IPS-NIHi11 (cell line): ENCODE results near the gene HHEX.

Source experiments
- DNase-seq: peaks from one replicate; pipeline ENCODE4 v3.0.0; 2012; ENCODE audit warnings: mixed read lengths, low spot score

Gene HHEX

DNA sequence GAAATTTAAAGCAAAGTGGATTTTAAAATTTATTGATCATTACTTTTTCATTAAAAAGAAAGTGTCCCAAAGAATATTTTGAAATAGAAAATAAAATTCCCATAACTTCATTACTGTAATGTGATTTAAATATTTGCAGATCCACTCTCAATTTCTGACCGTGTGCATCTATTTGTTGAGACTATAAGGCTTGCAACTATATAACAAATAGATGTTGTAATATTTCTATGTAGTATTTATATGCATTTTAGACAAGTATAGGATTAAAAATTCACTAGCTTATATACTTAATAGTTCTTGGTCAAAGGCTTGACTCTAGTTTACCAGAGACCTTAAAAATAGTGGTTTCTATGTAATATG, 3.8 kb downstream of the HHEX start:
- no peak for DNase-seq

DNA sequence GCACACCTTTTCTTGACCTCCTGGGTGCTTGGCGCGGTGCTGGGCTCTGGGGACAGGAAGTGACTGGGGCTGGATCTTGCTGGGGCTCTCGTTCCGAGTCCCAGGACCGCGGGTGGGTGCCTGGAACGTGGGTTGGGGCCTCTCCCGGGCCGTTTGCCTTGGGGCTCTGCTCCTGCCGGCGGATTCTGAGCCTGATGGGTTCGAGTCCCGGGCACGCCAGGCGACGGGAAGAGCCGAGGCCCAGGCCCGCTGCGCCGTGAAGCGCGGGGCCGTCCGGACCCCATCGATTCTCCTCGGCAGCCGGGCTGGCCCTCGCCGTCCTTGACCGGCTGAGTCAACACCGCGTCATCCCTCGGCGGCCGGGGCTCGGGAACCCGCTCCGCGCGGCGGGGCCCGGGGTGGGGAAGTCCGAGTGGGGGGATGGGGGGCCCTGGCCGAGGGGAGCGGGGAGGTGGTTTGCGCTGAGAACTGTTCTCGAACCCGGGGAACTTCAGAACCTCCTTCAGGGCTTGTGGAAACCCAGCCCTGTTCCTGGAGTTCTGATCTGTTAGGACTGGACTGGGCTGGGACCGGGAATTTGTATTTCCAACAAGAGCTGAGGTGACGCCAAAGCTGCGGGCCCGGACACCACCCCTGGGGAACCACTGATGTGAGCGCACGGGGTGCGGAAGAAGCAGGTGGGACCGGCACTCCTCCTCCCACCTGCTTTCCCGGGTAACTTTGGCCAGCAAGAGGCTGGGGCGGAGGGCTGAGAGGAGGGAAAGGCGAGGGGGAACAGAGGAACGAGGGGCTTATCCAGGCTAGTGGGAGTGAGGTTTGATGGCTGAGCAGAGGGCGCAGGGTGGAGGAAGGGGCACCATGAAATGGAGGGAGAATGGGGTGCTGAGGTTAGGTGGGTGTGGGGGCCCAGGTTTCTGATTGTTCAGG, 6.2 kb downstream of the HHEX start:
- peak; percentile 57 for DNase-seq

DNA sequence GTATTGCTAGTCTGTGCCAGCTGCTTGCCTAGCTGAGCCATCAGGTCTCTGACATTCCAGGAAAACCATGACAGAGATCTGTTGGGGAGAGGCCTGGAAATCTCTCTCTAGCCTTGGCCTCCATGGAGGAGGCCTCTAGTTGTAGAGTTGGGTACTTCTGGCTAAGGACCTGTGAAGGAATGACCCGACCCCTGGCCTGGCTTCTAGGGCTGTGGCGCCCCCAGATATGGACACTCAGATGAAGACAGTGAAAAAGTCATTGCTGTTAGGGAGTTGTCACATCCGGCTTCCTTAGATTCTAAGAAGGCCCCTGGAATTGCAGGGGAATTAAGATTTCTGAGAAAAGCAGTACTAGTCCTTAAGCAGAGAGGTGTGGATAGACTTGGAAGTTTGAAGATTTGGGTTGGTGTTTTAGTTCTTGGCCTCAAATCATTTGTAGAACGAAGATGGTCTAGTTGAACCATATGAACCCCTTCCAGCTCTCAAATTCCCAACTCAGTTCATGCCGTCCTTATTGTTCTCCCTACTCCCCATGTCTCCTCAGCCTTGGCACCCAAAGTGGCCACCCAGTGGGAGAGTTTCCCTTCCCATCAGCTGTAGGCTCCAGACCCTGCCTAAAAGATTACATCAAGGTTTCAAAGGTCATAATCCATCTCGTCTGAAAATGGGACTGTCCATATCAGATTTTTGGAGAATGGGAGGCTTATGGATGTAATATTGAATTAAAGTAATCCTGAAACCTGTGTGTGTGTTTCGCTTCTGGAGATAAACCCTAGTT, 7.0 kb downstream of the HHEX start:
- DNase-seq: no peak

DNA sequence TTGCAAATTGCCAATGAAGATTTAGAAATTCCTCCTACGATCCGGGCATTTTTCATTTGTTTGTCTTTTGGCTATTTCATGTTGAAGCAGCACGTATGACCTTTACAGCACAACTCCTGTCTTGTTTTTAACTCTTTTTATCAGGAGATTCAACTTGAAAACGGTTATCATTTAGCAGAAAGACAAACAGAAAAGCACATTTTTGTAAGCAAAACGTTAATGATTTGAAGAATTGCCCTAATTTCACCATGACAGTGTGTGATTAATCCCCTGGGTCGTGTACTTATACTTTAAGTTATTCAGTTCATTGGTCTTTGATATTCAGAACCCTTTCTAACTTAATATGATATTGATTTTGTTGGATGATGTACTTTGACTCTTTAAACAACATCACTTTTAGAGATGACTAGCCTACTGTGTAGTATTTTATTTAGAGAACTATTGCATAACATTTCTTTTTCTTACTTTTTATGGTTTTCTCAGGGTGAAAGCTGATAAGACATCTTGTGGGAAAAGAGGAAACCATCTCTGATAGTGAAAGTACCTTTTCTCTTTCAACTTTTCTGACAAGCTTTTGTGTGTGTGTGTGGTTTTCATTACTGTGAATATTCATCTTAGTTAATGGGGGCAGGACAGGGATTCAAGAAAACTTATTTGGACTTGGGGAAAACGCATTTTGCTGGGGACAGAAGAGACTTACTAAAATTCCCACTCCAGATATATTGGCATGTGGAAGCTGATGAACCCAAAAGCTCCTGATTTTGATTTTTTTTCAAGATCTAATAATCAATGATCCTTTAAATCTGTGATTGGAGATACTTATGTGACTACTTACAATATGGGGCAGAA, 8.1 kb downstream of the HHEX start:
- no peak for DNase-seq

DNA sequence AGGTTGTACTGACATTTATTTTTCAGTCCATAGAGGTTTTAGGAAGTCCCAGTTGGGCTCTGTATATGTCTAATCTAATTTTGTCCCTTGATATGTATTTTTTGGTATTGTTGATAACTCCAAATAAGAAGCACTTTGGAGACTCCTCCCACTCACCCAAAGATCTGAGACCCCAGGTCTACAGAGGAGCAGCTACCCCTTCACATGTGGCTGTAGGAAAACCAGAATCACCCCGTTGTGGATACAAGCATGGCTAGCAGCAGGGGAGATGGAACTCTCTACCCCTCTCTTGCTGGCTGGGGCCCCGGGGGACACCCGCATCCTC, 9.4 kb downstream of the HHEX start:
- DNase-seq: peak; percentile 33

DNA sequence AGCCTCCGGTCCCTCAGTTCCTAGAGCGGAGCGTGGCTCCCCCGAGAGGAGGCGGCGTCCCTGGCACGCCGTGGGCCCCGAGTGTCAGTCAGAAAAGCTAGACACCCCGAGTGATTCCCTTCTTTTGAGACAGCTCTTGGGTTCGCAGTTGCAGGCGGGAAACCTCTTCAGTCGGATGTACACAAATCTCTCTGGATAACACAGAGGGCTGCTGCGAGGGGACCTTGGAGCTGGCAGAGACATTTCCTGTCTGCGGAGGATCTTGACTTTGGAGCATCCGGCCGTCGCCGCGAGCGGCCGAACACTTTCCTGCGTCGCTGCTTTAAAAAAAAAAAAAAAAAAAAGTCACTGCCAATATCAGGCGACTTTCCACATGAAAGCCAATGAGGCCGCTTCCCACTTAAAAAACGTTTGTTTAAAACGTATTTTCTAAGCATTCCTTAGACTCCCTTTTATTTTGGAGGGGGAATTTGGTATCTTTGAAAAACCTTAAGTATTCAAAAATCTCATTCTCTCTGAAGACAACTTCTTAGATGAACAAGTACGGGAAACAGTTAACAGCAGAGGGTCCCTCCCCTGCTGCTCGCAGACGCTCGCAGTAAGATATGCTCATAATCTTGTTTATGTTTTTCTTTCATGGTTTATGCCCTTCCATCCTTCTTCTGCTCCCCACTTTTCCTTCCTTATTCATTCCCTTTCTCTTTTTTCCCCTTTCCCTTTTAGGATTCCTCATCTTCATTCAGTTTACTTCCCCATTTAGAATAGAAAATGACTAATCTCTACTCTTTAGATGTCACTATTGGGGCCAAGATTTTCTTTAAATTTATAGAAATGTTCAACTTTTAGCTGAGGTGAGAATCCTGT, 10.0 kb downstream of the HHEX start:
- peak; percentile 47 for DNase-seq

DNA sequence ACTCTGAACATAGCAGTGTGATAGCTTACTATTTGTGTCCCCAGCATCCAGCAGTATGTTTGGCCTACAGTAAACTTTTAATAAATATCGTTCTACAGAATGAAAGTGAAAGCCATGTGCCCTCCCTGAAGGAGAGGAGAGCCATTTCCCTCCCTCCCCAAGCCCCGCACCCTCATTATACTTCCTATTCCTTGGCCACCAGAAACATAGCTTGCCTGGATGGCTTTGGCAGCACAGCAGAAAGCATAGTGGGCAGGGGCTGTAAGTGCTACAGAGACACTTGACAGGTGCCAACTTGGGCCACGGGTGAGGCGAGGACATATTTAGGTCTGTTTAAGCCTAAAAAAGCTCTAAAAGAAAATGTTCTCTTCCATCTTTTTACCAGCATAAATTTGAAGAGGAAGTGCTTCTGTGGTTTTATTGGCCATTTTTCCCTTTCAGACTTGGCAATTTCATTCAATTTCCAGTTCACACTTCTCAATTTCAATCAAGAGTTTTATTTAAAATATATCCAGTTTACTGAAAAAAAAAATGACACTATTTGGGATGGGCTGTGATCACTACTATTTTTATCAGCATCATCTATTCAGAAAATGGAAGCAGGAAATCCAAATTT, 12.7 kb downstream of the HHEX start:
- DNase-seq: no peak

DNA sequence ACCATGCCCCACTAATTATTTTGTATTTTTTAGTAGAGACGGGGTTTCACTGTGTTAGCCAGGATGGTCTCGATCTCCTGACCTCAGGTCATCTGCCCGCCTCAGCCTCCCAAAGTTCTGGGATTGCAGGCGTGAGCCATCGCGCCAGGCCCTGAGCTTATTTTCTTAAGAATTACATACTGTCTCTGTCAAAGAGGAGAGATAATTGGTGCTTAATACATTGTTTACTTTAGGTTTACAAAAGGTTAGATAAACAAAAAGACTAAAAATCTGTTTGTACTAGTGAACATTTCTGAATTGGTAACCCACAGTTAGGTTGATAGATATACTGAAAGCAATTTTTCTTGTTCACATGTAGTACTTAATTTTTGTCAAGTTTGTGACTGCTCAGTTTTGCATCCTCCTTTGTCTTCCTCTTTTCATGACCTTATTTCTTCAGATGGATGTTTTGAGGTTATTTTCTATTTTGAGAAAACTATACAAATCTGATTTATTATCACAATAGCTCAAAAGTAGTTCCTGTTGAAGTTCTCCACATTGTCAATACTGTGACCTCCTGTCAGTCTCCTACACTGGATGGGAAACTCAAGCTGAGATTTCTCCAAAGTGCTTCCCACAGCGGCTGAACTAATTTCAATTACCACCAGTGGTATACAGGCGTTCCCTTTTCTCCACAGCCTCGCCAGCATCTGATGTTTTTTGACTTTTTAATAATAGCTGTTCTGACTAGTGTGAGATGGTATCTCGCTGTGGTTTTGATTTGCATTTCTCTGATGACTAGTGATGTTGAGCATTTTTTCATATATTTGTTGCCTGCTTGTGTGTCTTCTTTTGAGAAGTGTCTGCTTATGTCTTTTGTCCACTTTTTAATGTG, 22.5 kb downstream of the HHEX start:
- no peak for DNase-seq

DNA sequence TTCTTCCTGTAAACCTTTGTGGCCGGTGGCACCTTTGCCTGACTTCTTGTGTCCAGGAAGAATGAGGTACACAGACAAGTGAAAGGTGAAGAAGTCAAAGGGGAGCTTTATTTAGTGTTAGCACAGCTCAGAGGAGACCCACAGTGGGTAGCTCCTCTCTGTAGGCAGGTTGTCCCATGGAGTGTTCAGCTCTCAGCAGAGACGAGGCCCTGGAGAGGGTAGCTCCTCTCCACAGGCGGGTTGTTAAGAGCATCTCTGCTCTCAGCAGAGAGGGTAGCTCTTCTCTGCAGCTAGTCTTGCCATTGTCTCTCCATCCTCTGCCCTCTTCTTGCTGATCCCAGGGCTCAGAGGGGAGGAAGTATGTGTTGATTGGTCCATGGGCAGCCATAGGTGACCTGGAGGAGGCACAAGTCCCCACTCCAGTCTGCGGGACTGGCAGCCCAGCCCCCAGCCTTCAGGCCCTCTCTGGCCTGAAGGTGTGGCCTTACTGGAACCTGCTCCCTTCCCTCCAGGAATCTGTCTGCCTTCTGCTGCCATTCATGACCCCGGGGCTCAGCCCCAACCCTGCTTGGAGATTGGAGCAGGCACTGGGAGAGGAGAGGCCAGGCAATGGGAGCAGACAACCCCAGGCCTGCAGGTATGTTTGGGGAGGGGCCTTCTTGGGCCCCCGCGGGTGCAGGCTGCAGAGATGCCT, 24.5 kb downstream of the HHEX start:
- no peak for DNase-seq

DNA sequence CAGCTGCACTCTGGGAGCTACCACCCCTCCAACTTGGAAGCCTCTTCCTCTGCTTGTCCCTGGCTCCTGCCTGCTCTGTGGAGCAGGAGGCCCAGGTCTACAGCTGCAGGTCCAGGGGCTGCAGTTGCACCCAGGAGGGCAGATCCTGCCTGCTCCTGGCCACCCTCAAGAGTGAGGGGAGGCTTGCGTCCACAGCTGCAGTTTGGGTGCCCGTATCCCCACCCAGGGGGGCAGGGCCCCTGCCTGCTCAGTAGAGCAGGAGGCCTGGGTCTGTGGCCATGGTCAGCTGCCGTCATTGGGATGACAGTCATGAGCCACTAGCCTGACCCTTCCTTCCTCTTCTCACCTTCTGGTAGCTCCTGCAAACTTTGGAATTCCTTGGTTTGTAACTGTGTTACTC, 25.1 kb downstream of the HHEX start:
- DNase-seq: no peak

DNA sequence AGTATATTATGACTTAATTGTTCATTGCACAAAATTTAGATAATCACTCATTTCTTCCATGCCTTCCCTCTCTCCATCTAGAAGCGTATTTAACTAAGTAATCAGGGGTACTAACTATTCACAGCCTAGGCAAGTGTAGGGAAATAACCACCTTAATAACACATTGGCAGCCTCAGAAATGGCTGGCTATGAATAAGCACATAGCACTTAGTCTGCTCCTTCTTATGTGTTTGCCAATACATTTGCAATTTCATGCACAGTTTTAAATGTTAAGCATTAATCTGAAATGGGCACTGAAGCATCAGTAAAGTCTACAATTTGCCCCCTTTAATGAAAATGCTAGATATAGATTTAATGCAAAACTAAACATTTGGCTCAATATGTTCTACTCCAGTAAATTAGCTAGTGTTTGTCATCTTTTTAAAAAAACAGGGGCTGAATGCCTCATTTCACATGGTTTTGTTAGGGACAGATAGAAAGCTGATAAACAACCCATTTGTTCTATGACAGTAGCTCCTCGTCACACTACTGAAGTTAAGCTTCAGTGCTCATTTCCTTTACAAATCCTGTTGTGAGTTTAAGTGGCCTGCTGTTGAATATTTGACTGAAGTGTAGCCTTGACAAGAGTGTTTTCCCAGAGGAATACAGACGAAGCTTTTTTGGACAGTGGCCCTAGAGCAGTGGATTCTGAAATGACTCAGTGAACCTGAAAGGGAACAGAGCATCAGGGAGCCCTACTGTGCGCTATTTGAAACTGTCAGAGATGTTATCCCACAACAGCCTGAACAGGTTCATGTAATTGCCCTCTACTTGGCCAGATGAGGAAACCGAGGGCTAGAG, 30.5 kb downstream of the HHEX start:
- no peak for DNase-seq

DNA sequence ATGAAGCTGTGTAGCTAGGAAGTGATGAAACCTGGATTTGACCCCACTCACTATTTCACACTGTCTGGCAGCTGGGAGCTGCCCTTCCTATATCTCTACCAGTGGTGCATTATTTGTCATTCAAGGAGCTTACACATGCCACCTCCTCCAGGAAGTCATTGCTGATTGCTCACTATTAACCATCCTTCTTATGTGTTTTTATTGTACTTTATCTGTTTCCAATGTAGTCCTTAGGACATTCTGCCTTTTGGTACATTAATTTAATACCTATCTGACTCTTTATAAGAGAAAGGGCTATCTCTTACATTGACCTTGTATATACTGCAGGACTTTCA, 31.0 kb downstream of the HHEX start:
- DNase-seq: no peak

DNA sequence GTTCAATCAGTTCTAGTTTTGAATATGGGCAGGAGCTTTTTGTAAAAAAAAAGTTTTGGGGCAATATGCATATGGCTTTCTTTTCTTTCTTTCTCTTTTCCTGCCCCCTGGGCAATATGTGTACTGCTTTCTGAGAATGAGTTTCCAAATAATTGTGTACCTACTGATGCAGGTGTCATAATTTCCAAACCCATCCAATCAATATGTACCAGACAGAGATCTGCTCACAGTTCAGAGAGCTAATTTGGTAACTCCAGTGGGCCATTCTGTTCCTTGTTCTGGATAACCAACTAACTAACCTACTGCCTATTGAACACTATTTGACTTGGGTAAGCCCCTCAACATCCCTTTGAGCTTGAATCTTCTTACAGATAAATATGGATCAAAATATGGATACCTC, 32.6 kb downstream of the HHEX start:
- no peak for DNase-seq

DNA sequence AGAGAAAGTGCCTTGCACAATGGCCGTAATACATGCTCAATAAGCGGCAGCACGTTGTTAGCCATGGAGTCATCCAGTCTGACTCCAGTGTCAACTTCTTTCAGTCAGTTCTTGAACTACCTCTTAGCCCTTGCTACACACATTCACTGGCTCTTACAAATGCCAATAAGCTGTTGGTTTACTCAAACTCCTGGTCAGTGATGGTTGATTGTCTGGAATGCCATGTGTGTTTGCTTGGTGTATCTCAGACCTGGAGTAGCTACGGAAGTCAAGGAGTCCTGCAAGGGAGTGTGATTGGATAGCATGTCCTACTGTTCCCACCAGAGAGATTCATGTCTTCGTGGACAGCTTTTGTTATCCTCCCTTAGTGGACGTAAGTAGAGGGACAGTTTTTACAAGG, 37.4 kb downstream of the HHEX start:
- DNase-seq: no peak

DNA sequence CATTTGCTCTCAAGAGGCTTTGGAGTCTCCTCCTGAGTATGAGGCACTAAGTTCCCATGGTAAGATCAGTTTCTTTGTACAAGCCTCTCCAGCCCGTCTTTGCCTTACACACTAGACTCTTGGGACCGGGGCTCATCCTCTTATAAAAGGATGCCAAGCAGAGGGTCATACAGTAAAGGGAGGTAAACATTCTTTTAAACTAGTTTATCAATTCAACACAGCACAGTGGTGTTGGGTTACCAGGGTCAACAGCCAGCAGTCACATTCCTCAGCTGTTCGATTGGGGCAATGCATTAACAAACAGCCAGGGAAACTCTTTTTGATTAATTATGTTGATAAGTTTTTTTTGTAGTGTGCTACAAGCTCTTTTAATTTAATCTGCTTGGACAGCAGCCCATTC, 37.8 kb downstream of the HHEX start:
- DNase-seq: no peak

DNA sequence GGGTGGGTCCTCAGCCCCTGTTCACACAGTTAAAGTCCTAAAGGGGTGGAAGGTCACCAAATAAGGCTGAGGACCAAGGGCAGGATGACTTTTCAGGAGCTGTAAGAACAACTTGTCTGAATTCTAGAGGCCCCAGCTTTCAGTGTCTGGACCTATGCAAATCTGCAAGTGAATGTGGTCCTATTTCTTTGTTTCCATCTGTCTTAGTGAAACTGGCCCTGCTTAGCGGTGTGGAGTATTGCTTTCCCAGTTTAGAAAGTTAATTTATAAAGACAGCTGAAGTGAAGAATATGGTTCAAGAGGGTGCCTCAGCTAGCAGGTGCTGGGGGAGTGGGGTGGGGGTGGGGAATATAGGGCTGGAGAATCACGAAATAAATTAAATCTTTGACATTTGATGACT, 40.1 kb downstream of the HHEX start:
- DNase-seq: no peak

DNA sequence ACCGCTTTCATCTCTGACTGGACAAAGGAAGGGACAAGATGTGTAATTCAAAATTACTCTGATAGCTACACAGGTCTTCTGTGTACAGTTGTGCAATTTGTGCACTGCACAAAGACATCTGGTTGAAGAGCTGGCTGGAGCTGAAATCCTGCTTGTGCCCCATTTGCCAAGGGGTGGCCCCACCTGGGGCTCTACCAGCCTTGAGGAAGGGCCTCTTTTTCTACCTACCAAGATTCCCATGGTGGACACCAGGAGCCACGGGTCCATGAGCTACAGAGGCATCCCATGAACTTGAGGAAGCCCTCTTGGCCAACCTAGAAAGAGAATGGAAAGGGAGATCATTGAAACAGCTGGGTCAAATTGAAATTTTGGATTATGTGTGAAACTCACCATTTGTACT, 43.2 kb downstream of the HHEX start:
- no peak for DNase-seq

DNA sequence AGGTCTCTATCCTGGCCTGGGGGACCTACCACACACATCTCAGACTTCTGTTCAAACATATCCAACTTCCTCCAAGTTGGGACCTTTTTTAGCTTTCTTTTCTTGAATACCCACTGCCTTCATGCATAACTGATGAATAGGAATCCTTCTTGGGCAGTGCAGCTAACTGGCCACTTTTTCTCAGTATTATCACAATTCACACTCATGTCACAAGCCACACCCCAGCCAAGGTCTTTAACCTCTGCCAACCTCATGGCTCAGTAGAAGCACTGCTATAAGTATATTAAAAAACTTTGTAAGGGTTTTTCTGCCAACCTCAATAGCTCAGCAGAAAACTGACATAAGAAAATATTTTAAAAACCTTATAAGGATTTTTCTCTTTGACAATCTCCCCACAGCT, 44.5 kb downstream of the HHEX start:
- no peak for DNase-seq

DNA sequence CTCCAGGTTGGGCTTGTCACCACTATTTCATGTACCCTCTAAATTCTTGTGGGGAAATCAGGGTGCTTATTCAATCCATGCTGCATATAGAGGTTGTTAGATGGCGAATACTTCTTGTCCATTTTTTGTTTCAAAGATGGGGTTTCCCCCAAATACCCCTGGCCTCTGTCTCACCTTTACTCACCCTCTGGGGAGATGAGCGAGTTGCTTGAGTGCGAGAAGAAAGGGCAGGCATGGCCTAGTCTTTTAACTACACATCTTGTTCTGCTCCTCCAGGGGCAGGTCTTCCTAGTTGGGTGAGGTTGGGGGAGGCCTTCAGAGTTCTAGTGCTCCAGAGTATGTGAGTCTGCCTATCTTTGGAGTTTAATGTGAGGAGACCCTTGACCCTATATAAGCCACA, 46.2 kb downstream of the HHEX start:
- DNase-seq: no peak
